GM03348 (cell line): Measurements from ENCODE around the gene ST6GAL1.
"Not testable (repeated sequence)": the region's sequence is repeated elsewhere in the genome, so short reads cannot be mapped to it uniquely, and the experiment has no call there.

Experiments
- DNase-seq: peaks from one replicate; pipeline ENCODE4 v3.0.0; 2012; ENCODE audit warnings: low spot score

ST6GAL1 gene

DNA sequence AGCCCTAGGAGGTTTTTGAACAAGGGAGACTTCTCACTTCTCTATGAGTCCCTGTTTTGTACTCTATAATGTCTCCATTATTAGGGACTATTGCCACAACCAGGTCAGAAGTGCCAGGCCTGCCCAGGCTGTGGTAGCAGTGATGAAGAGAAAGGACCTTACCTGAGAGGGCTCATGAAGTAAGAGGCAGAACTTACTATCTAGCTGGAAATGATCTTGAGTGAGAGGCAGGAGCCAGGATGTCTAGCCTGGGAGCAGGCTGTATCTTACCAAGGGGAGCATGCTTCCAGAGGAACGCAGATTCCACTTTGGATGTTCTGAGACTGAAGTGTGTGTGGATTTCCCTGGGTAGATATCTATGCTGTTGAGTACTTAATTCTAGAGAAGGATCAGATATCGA is 115.7 kb downstream of the ST6GAL1 start:
- no peak for DNase-seq

DNA sequence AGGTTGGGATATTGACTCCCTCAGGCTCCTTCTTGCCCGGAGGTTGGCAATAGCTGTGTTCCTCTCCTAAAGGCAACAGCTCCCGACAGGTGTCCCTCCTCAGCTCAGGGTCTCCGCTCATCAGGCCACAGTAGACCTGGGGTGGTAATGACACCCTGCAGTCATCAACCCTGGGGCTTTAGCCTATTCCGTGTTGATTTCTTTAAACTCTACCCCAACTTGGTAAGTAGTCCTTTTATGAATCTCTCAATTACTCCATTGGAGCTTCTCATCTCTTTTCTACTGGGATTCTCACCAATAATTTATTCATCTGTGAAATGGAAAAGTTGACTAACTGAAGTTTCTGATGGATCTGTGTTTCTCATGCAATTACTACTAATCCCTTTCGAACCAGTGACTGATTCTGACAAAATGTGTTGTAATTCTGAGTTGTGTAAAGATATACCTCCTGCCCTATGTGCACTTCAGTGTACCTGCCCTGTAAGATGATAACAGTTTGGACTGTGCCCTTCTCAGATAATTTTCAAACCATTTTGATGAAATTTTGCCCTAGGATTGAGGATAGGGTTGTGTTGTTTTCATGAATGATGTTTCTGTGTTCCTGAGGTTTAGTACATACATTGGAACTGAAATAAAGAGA is 119.3 kb downstream of the ST6GAL1 start:
- no peak for DNase-seq

DNA sequence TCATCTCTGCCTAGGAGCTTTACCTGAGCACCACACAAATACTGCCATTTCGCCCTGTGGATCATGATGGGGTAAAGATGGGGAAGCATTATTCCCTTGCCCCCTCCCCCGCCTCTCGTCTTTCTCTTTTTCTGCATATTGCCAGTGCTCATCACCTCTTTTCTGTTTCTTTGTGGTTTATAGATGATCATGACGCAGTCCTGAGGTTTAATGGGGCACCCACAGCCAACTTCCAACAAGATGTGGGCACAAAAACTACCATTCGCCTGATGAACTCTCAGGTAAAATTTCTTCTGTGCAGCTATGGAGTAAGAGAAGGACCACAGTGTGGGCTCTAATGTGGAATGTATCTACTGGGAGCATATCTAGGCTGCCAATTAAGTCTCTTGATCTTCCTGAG is 120.7 kb downstream of the ST6GAL1 start:
- no peak for DNase-seq

DNA sequence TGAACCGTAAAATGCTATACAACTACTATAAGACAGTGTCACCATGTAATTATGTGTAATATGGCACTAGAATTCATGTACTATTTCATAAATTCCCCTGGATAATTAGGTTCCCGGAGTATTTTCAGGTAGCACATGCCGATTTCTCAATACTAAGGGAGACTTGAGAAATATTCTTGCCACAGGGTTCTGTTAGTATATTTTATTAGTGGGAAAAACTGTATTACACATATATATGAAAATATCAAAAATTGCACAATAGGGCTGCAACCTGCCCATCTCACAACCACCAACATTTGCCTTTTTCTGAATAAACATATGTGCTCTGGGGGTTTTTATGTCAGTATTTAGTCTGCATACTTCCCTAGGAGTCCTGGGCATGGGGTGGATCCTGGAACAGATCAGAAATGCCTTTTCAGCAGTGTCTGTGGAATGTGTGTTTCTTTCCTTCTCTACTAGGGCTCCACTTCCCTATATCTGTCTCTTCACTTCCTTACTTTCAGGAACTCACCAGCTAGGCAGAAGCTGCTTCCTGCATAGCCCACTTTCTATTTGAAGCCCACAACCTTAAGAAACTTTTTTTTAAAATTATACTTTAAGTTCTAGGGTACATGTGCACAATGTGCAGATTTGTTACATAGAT is 121.5 kb downstream of the ST6GAL1 start:
- DNase-seq = no peak

DNA sequence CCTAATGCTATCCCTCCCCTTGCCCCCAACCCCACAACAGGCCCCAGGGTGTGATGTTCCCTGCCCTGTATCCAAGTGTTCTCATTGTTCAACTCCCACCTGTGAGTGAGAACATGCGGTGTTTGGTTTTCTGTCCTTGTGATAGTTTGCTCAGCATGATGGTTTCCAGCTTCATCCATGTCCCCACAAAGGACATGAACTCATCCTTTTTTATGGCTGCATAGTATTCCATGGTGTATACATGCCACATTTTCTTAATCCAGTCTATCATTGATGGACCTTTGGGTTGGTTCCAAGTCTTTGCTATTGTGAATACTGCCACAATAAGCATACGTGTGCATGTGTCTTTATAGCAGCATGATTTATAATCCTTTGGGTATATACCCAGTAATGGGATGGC is 122.1 kb downstream of the ST6GAL1 start:
- DNase-seq = not testable (repeated sequence)

DNA sequence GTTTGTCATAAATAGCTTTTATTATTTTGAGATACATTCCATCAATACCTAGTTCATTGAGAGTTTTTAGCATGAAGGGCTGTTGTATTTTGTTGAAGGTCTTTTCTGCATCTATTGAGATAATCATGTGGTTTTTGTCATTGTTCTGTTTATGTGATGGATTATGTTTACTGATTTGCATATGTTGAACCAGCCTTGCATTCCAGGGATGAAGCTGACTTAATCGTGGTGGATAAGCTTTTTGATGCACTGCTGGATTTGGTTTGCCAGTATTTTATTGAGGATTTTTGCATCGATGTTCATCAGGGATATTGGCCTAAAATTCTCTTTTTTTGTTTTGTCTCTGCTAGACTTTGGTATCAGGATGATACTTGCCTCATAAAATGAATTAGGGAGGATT is 124.1 kb downstream of the ST6GAL1 start:
- not testable (repeated sequence) for DNase-seq

DNA sequence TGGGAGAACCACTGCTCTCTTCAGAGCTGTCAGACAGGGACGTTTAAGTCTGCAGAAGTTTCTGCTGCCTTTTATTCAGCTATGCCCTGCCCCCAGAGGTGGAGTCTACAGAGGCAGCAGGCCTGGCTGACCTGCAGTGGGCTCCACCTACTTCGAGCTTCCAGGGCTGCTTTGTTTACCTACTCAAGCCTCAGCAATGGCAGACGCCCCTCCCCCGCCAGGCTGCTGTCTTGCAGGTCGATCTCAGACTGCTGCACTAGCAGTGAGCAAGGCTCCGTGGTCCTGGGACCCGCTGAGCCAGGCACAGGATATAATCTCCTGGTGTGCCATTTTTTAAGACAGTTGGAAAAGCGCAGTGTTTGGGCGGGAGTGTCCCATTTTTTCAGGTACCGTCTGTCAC is 127.5 kb downstream of the ST6GAL1 start:
- not testable (repeated sequence) for DNase-seq

DNA sequence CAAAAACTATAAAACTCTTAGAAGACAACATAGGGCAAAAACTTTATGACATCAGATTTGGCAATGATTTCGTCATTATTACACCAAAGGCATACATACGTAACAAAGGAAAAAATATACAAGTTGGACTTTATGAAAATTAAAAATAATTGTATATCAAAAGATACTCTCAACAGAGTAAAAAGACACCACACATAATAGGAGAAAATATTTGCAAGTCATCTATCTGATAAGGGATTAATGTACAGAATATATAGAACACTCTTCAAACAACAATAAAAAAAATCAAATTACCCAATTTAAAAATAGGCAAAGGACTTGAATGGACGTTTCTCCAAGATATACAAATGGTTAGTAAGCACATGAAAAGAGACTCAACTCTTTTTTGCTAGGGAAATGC is 131.4 kb downstream of the ST6GAL1 start:
- no peak for DNase-seq

DNA sequence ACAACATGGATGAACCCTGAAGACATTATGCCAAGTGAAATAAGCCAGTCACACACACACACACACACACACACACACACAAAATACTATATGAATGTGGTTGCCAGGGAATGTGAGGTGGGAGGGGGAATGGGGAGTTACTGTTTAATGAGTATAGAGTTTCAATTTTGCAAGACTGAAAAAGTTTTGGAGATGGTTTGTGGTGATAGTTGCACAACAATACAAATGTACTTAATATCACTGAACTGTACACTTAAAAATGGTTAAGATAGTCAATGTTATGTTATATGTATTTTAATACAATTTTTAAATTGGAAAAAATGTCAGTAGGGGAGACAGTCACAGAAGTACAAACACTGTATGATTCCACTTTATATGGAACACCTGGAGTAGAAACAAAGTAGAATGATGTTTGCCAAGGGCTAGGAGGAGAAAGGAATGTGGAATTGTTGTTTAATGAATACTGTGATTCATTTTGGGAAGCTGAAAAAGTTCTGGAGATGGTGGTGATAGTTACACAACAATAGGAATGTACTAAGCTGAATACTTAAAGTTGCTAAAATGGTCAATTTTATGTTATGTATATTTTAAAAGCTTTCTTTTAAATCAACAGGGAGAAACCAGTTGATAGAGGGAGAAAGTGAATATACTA is 132.3 kb downstream of the ST6GAL1 start:
- peak; percentile 41 for DNase-seq

DNA sequence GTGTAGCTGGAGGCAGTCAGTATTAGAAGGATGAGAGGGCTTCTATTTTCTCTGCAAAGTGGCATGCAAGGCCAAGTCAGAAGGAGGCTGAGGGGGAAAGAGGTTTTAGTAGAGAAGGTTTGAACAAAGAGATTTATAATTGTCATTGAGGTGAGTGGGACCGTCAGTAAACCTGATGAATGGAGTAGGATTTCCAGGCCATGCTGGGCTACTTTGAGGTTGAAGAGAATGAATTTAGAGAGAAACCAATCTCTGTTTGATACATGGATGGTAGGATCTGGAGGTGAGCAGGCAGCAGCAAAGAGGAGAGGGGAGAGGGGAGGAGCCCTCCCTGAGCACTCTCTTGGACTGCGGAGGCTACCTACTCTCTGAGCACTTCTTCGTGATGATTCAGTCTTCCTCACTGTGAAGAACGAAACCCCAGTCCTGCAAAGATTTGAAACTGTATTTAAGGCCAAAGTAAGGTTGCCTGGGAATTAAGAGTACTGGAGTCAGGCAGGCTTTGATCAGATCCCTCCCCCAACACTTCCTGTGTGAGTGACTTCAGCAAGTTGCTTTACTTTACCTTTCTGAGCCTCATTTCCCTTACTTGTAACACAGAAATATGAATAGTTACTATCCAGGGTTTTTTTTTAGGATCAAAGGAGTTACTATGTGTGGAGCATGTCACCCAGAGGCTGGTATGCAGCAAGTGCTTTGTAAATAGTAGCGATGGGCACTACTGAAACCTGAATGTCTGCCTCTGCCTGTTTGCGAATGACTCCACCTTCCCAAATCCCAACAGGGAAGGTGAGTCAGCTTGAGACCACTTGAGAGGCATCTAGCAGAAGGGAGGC is 133.2 kb downstream of the ST6GAL1 start:
- DNase-seq = no peak

DNA sequence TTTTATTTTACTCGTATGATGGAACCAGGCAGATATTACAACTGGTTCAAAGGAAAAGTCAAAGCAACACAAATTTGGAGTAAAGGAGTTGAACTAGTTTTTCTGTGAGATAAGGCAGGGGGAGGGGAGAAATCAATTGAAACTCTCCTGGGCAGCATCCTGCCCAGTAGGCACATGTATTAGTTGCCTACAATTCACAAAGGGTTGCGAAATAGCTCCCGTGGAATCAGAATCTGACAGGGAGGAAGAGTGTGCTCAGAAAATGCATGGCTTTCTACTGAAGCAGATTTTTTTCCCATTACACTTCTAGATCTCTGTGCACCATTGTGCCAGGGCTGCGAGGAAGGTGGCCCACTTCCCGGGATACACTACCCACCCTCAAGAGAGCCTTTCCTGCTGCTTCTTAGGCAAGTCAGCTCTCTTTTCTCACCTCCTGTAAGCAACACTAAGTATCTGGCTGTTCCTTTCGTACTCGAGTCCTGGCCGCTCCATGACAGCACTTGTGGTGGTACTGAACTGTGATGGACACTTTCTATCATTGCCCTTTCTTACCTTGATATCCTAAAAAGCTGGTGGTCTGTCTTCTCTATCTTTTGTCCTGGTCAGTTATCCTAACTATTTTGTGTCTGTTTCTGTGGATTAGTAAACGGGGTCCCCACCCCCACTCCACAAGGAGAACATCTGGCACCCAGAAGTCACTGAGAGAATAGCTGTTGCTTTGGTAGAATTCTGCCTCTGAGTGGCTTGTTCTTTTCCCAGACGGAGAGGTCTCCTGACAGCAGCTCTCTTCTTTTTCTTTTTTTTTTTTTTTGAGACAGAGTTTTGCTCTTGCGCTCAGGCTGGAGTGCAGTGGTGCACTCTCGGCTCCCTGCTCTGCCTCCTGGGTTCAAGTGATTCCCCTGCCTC is 134.1 kb downstream of the ST6GAL1 start:
- peak; percentile 51 for DNase-seq

DNA sequence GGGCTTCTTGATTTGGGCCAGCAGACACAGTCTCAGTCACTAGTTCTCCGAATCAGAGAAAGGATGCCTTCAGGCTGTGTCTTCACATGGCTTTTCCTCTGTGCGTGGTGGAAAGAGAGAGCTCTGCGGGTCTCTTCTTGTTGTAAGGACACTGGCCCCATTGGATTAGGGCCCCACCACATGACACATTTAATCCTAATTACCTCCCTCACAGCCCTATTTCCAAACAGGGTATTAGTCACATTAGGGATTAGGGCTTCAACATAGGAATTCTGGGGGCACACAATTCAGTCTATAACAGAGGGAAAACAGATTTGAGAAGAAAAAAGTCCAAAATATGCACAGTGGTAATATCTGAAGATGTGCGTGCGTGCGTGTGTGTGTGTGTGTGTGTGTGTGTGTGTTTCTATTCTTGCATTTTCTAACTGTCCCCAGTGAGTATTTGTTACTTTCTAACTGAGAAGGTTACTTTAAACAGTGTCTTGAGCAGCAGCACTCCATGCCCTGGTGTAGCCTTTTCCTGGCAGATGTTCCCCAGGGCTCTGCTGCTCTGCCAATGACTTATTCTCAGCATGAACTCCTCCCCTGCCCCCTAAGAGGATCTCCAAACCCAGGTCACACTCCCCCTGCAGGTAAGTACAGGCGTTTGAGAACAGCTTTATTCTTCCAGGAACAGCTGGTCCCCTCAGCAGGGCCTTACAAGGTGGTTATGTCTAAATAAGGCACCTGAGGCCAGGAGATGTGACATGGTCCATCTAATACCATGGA is 136.1 kb downstream of the ST6GAL1 start:
- DNase-seq = no peak

DNA sequence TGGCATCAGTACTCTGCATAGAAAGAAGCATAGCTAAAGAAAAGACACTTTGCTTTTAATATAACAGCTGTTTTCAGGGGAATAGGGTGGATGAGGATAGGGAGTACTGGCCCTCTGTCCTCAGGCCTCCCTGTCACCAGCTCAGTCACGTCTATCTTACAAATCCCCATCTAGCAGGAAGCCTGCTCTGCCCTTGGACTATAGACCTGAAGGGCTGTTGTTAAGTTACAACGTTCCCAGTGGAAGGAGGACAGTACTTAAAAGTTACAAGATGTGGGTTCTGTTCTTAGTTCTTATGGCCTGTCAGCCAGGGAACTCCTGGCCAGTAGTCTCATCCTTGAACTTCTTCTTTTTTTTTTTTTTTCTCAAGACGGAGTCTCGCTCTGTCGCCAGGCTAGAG is 138.5 kb downstream of the ST6GAL1 start:
- no peak for DNase-seq

DNA sequence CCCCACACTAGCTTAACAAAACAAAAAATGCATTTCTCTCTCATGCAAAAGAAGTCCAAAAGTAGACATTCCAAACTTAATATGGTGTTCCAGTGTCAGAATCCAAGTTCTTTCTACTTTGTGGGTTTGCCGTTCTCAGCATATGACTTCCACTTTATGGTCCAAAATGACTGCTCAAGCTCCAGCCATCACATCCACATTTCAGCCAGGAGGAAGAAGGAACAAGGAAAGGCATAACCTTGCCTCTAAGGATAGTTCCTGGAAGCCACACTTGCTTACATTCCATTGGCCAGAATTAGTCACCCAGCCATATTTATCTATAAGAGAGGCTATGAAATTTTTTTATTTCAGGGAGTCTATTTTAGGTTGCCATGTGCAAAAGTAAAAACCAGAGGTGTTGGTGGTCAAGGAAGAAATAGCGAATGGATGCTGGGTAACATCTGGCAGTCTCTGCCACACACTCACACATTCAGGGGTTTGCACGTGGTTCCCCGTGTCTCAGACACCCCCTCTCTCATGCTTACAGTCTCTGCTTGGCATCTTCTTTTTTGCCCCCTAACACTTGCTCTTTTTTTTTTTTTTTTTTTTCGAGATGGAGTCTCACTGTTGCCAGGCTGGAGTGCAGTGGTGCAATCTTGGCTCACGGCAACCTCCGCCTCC is 139.7 kb downstream of the ST6GAL1 start:
- DNase-seq = no peak

DNA sequence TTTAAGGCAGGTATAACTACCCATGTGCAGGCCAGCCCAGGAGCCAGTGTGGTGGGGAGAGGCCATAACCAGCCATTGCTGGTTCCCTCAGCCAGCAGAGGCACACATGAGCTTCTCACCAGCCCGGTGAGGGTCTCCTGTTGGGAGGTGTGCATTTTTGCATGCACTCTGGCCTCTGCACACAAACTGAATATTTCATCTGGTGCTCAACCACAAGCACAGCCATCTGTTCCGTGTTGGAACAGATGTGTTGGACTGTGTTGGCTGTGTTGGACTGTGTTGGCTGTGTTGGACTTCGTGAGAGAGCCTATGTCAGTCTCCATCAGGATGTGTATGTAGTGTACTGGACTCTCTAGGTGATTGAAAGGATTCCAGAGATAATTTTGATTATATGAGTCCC is 141.8 kb downstream of the ST6GAL1 start:
- DNase-seq = no peak

DNA sequence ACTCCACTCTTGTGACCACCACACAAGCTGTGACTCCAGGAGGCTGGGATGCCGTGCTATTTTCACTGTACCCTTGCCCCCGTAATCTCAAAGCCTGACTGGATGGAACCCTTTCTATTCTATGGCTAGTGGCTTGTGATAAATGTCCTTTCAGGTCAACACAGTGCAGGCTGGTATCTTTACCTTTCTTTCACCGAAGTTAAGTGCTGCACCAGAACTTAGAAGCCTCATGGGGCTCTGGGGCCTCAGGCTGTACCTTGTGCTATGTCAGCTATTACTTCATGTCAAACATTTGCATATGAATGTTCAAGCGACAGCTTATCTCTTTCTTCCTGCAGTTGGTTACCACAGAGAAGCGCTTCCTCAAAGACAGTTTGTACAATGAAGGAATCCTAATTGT is 142.2 kb downstream of the ST6GAL1 start:
- DNase-seq = no peak

DNA sequence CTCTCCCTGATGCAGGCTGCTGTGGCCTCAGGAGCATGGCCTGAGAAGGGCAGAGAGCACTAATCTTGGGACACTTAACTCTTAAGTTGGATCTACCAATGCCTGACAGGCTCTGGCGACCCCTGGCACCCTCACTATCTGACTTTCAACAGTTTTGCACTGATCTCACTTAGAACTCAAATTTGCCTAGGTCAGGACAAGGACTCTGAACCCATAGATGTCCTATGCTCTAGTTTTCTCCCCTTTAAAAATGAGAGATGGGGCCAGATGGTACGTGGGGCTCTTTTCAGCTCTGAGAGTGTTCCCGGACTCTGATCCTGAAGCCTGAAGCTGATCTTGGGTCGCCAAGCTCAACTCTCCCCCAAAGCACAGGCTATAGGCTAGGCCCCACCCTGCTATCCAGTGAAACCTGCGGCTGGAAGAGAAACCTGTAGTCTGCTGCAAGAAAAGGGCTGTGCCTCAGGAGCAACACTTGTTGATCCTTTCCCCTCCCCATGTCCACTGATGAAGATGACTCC is 143.3 kb downstream of the ST6GAL1 start:
- no peak for DNase-seq

DNA sequence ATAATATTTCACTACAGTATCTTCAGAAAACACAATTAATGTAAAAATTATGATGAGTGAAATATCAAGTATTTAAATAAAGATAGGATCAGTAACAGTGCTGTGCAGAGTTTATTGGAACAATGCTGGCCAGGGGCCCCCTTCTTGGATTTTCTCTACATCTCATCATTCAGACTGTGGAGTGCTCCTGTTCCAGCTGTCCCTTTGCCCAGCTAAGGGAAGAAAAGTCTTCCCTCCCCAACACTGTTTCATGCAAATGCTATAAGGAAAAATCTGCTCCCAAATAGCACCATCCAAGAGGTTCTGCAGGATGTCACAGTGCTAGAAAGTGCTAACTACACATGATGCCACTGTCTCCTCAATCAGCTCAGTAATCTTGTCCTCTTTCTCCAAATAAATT is 144.5 kb downstream of the ST6GAL1 start:
- DNase-seq = no peak

DNA sequence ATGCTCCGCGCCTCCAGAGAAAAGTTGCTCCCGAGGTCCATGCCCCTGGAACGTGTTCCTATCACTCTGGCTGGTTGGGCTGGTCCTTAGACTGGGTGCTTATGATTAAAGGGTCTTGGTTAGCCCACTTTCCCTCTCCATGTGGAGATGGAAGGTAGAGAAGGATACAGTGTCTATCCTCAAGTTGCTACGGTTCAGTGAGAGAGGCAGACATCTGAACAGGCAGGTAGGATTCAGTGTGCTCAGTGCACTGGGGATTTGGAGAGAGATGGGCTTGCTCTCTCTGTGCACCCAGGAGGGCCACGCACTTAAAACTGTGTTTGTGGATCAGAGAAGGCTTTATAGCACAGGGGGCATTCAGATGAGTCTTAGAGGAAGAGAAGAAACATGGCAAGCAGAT is 146.0 kb downstream of the ST6GAL1 start:
- no peak for DNase-seq

DNA sequence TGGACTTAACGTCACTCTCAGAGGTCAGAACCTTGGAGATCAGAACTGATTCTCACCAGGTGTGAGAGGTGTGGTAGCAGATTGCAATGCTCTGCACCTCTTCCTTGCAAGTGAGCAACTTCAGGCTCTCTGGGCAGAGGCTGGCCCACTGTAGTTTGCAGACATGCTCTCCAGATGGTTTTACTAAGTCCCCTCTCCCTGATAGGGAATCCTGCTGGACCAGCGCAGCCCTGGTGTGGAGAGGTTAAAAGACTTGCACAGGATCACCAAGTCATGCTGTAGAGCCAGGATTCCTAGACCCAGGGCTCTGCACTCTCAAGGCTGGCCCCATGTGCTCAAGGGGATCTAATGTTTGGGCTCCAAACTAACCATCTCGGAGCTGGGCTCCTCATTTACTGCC is 146.8 kb downstream of the ST6GAL1 start:
- no peak for DNase-seq
